Vagina (tissue), 2 donors: ENCODE measurements around the gene TNS1.

ENCODE experiments used
- CTCF ChIP-seq, 3 experiments: fragments of 450-650 bp in 2 of 3; fragments of 200-600 bp in 1 of 3; sonication (generic) in 1 of 3; IDR thresholded peaks; one replicate each; pipeline ENCODE4 v1.5.1; 2017 to 2019; ENCODE audit warnings: antibody characterized with exemption in 3 of 3, mild to moderate bottlenecking in 2 of 3, moderate library complexity in 2 of 3
- POLR2A ChIP-seq, 2 donors: fragments of 450-650 bp; IDR thresholded peaks; one replicate each; pipeline ENCODE4 v1.6.1; 2017; ENCODE audit warnings: antibody characterized with exemption in 2 of 2, mild to moderate bottlenecking in 2 of 2, moderate library complexity in 2 of 2
- POLR2AphosphoS5 ChIP-seq, 2 donors: sonication (generic); formaldehyde crosslinking; IDR thresholded peaks; one replicate each; pipeline ENCODE4 v1.9.0; 2017; ENCODE audit warnings: antibody characterized with exemption in 2 of 2, mild to moderate bottlenecking in 2 of 2, low read depth in 1 of 2; ENCODE audit not compliant: insufficient read depth in 1 of 2

GRCh38 chr2:218032336-218033171, 29.8 kb upstream of the TNS1 start:
- TF ChIP-seq CTCF (IDR thresholded peaks at IDR 0.05) = no peak
- no peak for TF ChIP-seq POLR2A (IDR thresholded peaks at IDR 0.05)
- TF ChIP-seq POLR2AphosphoS5 (IDR thresholded peaks at IDR 0.05; ENCODE audit: insufficient read depth in 1 of 2, low read depth in 1 of 2) = no peak
